GM18520 (cell line): ENCODE data around the gene NCOR1.
"Not testable (repeated sequence)": the region's sequence is repeated elsewhere in the genome, so short reads cannot be mapped to it uniquely, and the experiment has no call there.

Experiments
- ATAC-seq: cut with Tn5 transposase; IDR thresholded peaks from one replicate; pipeline ENCODE4 v1.9.1; 2021; ENCODE audit not compliant: unreplicated experiment

The NCOR1 gene

DNA sequence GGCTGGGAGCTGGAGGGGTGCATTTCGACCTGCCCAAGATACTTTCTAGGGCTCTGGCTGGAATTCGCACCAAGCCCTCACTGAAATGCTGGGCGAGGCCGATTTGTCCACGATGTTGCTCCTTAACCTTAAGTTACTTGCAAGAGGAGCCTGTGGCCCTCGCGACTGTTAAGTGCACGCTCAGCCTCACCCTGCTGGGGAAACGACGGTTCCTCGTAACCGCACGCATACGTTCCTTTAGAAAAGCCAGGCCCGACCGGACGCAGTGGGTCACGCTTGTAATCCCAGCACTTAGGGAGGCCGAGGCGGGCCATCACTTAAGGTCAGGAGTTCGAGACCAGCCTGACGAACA lies 607 bp upstream of the NCOR1 start:
- ATAC-seq, result no peak

- ATAC-seq, result peak; percentile 22
Observed at GRCh38 chr17:16215002-16215272, 397 bp downstream of the NCOR1 start.

- ATAC-seq, result no peak
Observed at GRCh38 chr17:16214190-16215001, 938 bp downstream of the NCOR1 start.

DNA sequence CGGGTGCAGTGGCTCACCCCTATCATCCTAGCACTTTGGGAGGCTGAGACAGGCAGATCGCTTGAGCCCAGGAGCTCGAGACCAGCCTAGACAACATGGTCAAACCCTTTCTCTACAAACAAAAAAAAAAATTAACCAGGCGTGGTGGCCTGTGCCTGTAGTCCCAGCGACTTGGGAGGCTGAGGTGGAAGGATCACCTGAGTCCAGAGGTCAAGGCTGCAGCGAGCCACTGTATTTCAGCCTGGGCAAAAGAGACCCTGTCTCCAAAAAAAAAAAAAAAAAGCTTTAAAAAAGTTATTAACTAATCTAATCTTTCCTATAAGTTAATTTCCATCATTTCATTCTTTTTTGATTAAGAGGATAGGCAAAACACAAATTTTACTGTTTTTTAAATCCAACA lies 2.5 kb downstream of the NCOR1 start:
- ATAC-seq, result no peak

GRCh38 chr17:16211590-16211989 lies 3.7 kb downstream of the NCOR1 start:
- no peak for ATAC-seq

DNA sequence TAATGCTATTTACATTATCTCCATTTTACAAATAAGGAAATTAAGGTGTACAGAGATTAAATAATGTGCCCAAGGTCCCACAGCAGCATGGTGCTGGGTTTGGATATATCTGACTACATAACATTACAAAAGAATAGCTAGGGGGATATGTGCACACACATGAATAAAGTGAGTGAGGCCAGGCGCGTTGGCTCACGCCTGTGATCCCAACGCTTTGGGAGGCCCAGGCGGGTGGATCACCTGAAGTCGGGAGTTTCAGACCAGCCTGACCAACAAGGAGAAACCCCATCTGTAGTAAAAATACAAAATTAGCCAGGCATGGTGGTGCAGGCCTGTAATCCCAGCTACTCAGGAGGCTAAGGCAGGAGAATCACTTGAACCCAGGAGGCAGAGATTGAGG lies 10.6 kb downstream of the NCOR1 start:
- ATAC-seq, result not testable (repeated sequence)

GRCh38 chr17:16202554-16203500 lies 12.5 kb downstream of the NCOR1 start:
- ATAC-seq, result not testable (repeated sequence)

DNA sequence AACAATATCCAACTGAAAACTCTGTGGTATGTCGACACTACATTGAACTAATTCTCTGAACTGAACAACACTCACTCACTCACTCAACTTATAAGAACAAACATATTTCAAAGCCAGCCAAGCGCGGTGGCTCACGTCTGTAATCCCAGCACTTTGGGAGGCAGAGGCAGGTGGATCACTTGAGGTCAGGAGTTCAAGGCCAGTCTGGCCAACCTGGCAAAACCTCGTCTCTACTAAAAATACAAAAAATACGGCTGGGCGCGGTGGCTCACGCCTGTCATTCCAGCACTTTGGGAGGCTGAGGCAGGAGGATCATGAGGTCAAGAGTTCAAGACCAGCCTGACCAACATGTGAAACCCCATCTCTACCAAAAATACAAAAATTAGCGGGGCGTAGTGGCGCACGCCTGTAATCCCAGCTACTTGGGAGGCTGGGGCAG lies 13.6 kb downstream of the NCOR1 start:
- not testable (repeated sequence) for ATAC-seq

DNA sequence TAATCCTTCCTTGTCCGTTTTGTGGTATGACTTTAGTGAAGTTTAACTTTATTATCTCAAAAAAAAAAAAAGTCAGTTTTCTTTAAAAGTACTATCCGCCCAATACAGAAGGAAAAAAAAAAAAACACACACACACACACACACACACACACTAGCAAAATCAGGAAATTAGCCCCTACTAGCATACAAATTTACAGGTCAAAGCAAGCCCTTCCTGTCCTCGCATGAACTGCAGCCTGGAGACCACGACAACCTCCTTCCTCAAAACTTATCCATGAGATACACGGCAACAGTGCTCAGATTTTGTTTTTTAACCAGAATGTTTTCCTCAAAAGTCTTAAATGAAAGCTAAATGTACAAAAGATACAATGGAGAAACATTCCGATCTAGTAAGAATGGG lies 16.2 kb downstream of the NCOR1 start:
- ATAC-seq, result no peak

DNA sequence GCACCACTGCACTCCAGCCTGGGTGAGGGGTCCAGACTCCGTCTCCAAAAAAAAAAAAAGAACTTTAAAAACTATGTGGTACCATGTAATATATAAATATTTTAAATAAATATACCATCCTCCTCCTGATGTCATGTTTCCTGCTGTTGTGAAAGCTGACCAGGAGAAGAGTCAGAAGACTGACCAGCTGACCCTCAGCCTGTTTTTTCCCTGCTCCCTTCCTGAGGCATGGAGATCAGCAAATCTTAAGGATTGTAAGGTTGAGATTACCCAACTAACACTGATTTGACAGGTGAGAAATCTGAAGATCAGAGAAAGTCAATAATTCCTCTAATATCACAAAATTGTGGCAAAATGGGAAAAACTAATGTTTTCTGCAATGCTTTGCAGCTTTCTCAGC lies 18.1 kb downstream of the NCOR1 start:
- no peak for ATAC-seq

DNA sequence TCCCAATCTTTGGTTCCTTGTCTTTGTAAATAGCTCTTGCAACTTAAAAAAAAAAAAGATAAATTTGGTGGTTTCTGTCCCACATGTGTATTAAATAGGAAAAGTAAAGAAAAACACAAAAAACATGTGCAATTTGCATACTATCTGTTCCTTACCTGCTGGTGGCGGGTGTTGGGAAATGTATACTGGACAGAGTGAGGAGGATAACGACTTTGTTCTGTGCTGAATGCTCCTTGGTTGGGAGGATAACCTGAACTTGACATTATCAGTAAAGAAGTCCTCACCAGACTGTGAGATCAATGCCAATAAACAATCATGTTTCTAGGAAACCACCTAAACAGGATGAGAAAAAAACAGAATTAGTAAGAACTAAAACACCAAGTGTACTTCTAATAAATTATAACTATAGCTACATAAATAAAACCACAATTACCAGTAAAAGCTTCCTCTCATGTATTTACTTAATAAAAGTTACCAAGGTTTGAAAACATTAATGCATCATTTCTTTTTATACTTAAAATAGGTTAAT lies 21.0 kb downstream of the NCOR1 start:
- not testable (repeated sequence) for ATAC-seq

DNA sequence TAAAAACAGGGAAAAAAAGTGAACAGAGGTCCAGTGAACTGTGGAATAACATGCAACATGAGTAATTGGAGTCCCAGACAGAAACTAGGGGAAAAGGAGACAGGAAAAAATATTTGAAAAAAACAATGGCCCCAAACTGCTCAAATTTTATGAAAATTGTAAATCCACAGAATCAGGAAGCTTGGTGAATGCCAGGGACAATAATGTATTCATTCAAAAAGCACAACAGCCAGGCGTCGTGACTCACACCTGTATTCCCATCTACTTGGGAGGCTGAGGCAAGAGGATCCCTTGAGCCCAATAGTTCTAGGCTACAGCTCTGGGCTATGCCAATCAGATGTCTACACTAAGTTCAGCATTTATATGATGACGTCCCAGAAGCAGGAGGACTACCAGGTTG lies 23.7 kb downstream of the NCOR1 start:
- no peak for ATAC-seq

DNA sequence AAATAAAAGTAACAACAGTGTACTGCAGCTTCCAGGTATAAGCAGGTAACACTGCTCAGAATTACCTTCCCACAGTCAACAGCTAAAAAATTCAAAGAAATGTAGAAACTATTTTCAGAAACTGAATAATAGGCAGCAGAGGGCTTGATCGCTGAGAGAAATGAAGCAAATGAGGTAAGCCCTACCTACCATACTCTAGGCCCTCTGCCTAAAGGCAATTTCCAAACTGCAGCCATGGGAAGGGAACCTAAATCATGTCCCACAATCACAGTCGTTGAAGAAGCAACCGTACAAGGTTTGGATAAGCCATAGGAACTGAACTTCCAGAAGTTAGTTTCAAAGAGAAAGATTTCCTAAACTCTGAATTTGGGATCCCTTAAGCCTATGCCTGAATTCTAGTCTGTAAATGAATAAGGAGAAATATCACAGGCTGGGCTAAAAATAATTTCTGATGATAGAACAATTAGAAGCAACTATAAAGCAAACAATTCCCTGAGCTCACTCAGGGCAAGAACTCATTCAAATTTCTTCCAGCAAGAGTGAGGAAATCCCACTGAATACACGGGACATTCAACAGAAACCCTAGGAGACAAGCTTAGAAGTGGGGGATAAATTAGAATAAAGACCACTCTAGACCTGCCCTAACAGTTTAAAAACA lies 24.5 kb downstream of the NCOR1 start:
- no peak for ATAC-seq

DNA sequence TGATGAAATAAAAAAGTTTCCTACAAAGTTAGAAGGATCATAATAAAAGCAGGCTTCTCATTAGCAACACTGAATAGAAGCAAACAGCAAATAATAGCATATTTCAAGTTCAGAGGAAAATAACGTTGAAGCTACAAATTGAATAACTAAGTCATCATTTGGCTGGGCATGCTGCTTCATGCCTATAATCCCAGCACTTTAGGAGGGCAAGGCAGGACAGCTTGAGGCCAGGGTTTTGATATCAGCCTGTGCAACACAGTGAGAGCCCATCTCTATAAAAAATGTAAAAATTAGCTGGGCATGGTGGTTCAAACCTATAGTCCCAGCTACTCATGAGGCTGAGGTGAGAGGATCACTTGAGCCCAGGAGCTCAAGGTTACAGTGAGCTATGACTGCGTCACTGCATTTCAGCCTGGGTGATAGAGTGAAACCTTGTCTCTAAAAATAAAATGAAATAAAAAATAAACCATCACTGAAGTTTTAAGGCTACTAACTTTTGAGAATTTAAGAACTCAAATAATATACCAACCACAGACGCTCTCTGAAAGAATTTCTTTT lies 25.5 kb downstream of the NCOR1 start:
- no peak for ATAC-seq

DNA sequence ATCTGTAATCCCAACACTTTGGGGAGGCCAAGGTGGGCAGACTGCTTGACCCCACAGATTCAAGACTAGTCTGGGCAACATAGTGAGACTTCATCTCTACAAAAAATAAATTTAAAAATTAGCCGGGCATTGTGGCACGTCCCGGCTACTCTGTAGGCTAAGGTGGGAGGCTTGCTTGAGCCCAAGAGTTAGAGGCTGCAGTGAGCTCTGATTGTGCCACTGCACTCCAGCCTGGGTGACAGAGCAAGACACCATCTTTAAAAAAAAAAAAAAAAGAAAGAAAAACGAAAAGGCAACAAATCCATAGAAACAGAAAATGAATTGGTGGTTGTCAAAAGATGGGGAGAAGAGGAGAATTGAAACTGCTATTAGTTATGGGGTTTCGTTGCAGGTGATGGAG lies 27.7 kb downstream of the NCOR1 start:
- ATAC-seq, result no peak

- no peak for ATAC-seq
Observed at GRCh38 chr17:16181581-16181980, 33.8 kb downstream of the NCOR1 start.

DNA sequence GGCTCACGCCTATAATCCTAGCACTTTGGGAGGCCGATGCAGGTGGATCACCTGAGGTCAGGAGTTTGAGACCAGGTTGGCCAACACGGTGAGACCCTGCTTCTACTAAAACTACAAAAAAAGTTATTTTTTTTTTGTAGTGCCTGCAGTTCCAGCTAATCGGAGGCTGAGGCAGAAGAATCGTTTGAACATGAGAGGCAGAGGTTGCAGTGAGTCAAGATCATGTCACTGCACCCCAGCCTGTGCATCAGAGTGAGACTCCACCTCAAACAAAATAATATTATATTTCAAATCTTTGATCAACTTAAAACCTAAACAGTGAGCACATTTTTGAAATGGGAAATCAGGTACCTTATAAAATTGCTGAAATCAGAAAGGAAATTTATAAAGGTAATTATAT lies 36.5 kb downstream of the NCOR1 start:
- ATAC-seq, result no peak

DNA sequence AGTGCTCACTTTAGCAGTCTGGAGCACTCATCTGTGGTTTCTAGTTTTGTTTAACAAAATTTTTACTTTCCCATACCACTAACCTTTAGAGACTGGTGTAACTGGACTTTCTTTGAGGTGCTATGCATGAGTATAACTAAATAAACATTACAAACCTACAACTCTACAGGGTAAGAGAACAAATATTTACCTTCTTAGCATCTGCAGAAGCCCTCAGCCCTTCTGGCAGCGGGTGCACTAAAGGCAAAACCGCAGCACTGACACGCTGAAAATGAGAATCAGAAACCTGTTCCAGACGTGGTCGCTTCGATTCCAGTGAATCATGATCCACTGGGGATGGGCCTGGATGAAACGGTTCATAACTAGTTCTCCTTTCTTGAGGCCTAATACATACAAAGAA lies 43.7 kb downstream of the NCOR1 start:
- no peak for ATAC-seq

DNA sequence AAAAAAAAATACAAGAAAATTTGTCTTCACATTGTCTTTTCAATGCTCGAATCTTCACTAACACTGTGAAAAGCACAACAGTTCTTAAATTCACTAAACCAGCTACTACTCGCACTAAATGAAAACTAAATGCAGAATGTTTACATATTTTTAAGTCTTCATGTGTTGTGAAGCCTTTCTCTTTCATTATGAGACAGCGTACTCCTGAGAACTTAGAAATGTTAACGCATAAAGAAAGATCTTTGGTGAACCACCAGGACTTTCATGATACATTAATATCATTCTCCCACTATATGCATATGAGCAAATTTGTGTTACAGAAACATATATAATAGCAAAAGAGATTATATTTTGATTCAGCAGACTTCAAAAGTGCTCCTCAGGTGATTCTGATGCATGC lies 48.6 kb downstream of the NCOR1 start:
- ATAC-seq, result not testable (repeated sequence)

DNA sequence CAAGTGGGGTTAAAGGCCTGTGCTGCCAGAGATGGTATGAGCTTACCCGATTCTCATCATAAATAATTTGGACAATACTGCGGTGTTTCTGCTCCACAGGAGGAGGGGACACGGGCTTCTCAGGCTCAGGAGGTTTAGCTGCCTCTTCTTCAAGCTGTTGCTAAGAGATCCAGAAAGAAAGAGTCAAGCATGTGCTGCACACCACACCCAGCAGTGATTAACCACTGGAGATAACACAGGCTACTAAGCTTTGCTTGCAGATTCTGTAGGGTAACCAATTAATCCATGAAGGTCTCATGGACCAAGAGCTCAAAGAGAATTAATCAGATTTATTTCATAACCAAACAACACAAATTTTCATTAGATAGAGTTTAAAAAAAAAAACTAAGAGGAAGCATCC lies 56.6 kb downstream of the NCOR1 start:
- no peak for ATAC-seq

GRCh38 chr17:16155536-16155935 lies 59.8 kb downstream of the NCOR1 start:
- no peak for ATAC-seq
